HEK293T (cell line): ENCODE measurements around the gene FUT8.

Experiments used
- ARNT ChIP-seq: fragments of 450-650 bp; IDR thresholded peaks from 2 replicates; pipeline ENCODE4 v1.6.1; 2017; ENCODE audit warnings: mild to moderate bottlenecking
- FOXA1 ChIP-seq: fragments of 450-650 bp; IDR thresholded peaks from 2 replicates; pipeline ENCODE4 v1.6.1; 2016; ENCODE audit warnings: mild to moderate bottlenecking
- FOXM1 ChIP-seq: fragments of 450-650 bp; IDR thresholded peaks from 2 replicates; pipeline ENCODE4 v1.6.1; 2017; ENCODE audit warnings: mild to moderate bottlenecking, borderline replicate concordance
- NFRKB ChIP-seq: fragments of 450-650 bp; IDR thresholded peaks from 2 replicates; pipeline ENCODE4 v1.6.1; 2016; ENCODE audit warnings: mild to moderate bottlenecking, moderate library complexity

GRCh38 chr14:65784574-65784973, 372.0 kb downstream of the FUT8 start:
- TF ChIP-seq FOXM1 (no peak), NFRKB (no peak), FOXA1 (no peak), ARNT (no peak)
